ENCODE data around the gene C11orf52. TPM values are rescaled to one million over a fixed set of nuclear protein-coding genes. Genes with fewer than 3 reads are reported as not detected.

Gene C11orf52
- total and polyA plus RNA-seq, 10 donors, result 0.32 to 1.5 (median 0.63) TPM; not detected in 2

GRCh38 chr11:111939836-111940604, 21.3 kb downstream of the C11orf52 start:
- Histone ChIP-seq H3K4me3 (no peak overlapping the region), H3K4me1 (peaks cover 13 to 41% (median 36%) of the 10 kb centered on the region in 6 donors), H3K27me3 (replicated peaks in 1 of 7) (peaks cover 0 to 4% (median 0%) of the 10 kb centered on the region in 7 donors), H3K9me3 (no peaks in the 10 kb centered on the region), H3K27ac (no peak overlapping the region), H3K36me3 (no peaks in the 10 kb centered on the region)
- intact Hi-C loops (cut with DNase I; ENCODE audit: low total_unique reads), result loop anchor here (10.0 kb wide), 1 partner anchor 45 kb away; no protein-coding TSS in a partner anchor
- WGBS, 5 donors, result 89 to 97% (median 94%) methylated on average over 4 of the region's 4 CpGs
- no peak for DNase-seq
- no peak for TF ChIP-seq CTCF (IDR thresholded peaks at IDR 0.05 in 8 of 11, conservative IDR thresholded peaks at IDR 0.05 in 3 of 11)
- no peak for TF ChIP-seq POLR2AphosphoS5 (IDR thresholded peaks at IDR 0.05)
- TF ChIP-seq POLR2A (IDR thresholded peaks at IDR 0.05), result no peak

- intact Hi-C loops (cut with DNase I; ENCODE audit: low total_unique reads), result no loop called here
- peaks cover 0 to 4% (median 0%) of the 10 kb centered on the region in 7 donors for H3K27me3 ChIP-seq (replicated peaks in 1 of 7)
- no peaks in the 10 kb centered on the region for H3K9me3 ChIP-seq
- H3K4me1 ChIP-seq, result peaks cover 4 to 27% (median 19%) of the 10 kb centered on the region in 6 donors
- no peak for TF ChIP-seq CTCF (IDR thresholded peaks at IDR 0.05 in 8 of 11, conservative IDR thresholded peaks at IDR 0.05 in 3 of 11)
- no peak for TF ChIP-seq POLR2AphosphoS5 (IDR thresholded peaks at IDR 0.05)
- TF ChIP-seq POLR2A (IDR thresholded peaks at IDR 0.05), result no peak
- H3K4me3 ChIP-seq, result no peak overlapping the region
- DNase-seq, result no peak
- no peaks in the 10 kb centered on the region for H3K36me3 ChIP-seq
- 90 to 95% (median 95%) methylated on average over 4 to 5 of the region's 5 CpGs for WGBS, 5 donors
- no peak overlapping the region for H3K27ac ChIP-seq
Measured at GRCh38 chr11:111941963-111942362, 23.2 kb downstream of the C11orf52 start.

- DNase-seq, result no peak
- no peak for TF ChIP-seq POLR2A (IDR thresholded peaks at IDR 0.05)
- TF ChIP-seq CTCF (IDR thresholded peaks at IDR 0.05 in 8 of 11, conservative IDR thresholded peaks at IDR 0.05 in 3 of 11), result no peak
- TF ChIP-seq POLR2AphosphoS5 (IDR thresholded peaks at IDR 0.05), result no peak
- Histone ChIP-seq H3K27ac (no peak overlapping the region), H3K9me3 (no peaks in the 10 kb centered on the region), H3K27me3 (replicated peaks in 1 of 7) (no peaks in the 10 kb centered on the region), H3K4me3 (no peak overlapping the region), H3K4me1 (peaks cover 4 to 22% (median 12%) of the 10 kb centered on the region in 6 donors), H3K36me3 (no peaks in the 10 kb centered on the region)
- WGBS, 5 donors, result 90 to 97% (median 92%) methylated on average over 7 of the region's 7 CpGs
- intact Hi-C loops (cut with DNase I; ENCODE audit: low total_unique reads), result no loop called here
Measured at GRCh38 chr11:111942829-111943228, 24.1 kb downstream of the C11orf52 start.

- 61 to 73% (median 68%) methylated on average over 3 of the region's 3 CpGs for WGBS, 5 donors
Measured at GRCh38 chr11:111944139-111944538, 25.4 kb downstream of the C11orf52 start.

More at GRCh38 chr11:111944139-111944538, 25.4 kb downstream of the C11orf52 start:
- intact Hi-C loops (cut with DNase I; ENCODE audit: low total_unique reads), result no loop called here
- Histone ChIP-seq H3K4me3 (no peak overlapping the region), H3K4me1 (peaks cover 0 to 9% (median 0%) of the 10 kb centered on the region in 6 donors), H3K27me3 (replicated peaks in 1 of 7) (no peaks in the 10 kb centered on the region), H3K9me3 (no peaks in the 10 kb centered on the region), H3K36me3 (no peaks in the 10 kb centered on the region), H3K27ac (no peak overlapping the region)
- TF ChIP-seq POLR2A (IDR thresholded peaks at IDR 0.05) (no peak), CTCF (IDR thresholded peaks at IDR 0.05 in 8 of 11, conservative IDR thresholded peaks at IDR 0.05 in 3 of 11) (no peak), POLR2AphosphoS5 (IDR thresholded peaks at IDR 0.05) (no peak)
- DNase-seq, result no peak

All from spleen (tissue), 11 donors.